IMR-90 (cell line): Measurements from ENCODE around the gene TMEM204.
"Not testable (repeated sequence)": the region's sequence is repeated elsewhere in the genome, so short reads cannot be mapped to it uniquely, and the experiment has no call there.

ENCODE experiments used
- CEBPB ChIP-seq: IDR thresholded peaks from 2 replicates; pipeline ENCODE4 v1.6.1; 2012; ENCODE audit warnings: low read depth, low read length, improper control_type of control experiment
- CTCF ChIP-seq: conservative IDR thresholded peaks from 2 replicates; pipeline ENCODE4 v1.5.1; 2012; ENCODE audit warnings: mild to moderate bottlenecking, low read depth, low read length, improper control_type of control experiment
- MXI1 ChIP-seq: IDR thresholded peaks from 2 replicates; pipeline ENCODE4 v1.6.1; 2012; ENCODE audit warnings: low read depth, mild to moderate bottlenecking, low read length, moderate library complexity, borderline replicate concordance
- POLR2A ChIP-seq: IDR thresholded peaks from 2 replicates; pipeline ENCODE4 v1.6.1; 2012; ENCODE audit warnings: mild to moderate bottlenecking, low read depth, low read length
- RAD21 ChIP-seq: IDR thresholded peaks from 2 replicates; pipeline ENCODE4 v1.6.1; 2012; ENCODE audit warnings: low read length, improper control_type of control experiment

DNA sequence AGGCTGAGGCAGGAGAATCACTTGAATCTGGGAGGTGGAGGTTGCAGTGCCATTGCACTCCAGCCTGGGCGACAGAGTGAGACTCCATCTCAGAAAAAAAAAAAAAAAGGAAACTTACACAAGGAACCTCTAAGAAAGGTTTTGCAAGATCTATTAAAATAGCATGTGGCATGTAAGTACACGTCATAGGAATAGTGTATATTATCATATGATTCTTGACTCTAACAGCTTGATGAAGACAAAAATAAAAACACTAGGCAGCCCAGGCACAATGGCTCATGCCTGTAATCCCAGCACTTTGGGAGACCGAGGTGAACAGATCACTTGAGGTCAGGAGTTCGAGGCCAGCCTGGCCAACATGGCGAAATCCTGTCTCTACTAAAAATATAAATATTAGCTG, 62.0 kb downstream of the TMEM204 start:
- TF ChIP-seq CEBPB, CTCF, POLR2A, RAD21, MXI1: not testable (repeated sequence)
